Renal pelvis (tissue), 4 donors: ENCODE measurements around the gene EFR3B. TPM values are rescaled to one million over a fixed set of nuclear protein-coding genes. Genes with fewer than 3 reads are reported as not detected.

Experiments used
- DNase-seq: peaks from one replicate; pipeline ENCODE4 v3.0.0-alpha.2; 2013
- polyA plus RNA-seq, 3 donors: library from polyadenylated mRNA; unstranded; fragments of 120-200 nt; gene quantifications; one replicate each; pipeline ENCODE4 v1.2.1, GENCODE V29; 2013; ENCODE audit not compliant: insufficient read length in 3 of 3

The EFR3B gene
- polyA plus RNA-seq, 3 donors, result 6.7 to 8.6 (median 8.2) TPM

- DNase-seq, result no peak
Observed at GRCh38 chr2:25187729-25188350, 146.0 kb downstream of the EFR3B start.

DNA sequence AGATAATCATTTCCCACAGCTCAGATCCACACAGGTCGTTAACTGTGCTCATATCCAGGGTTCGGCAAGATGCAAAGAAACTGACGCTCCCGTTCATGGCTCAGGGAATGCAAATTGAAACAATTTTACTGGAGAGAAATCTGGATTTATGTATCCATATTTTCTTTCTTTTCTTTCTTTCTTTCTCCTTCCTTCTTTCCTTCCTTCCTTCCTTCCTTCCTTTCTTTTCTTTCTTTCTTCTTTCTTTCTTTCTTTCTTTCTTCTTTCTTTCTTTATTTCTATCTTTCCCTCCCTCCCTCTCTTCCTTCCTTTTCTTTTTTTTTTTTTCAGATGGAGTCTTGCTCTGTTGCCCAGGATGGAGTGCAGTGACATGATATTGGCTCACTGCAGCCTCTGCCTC is 146.5 kb downstream of the EFR3B start:
- DNase-seq, result no peak

GRCh38 chr2:25190536-25190935 is 148.7 kb downstream of the EFR3B start:
- no peak for DNase-seq

GRCh38 chr2:25194576-25195122 is 152.8 kb downstream of the EFR3B start:
- no peak for DNase-seq

GRCh38 chr2:25197336-25198208 is 155.7 kb downstream of the EFR3B start:
- no peak for DNase-seq

GRCh38 chr2:25198209-25198525 is 156.3 kb downstream of the EFR3B start:
- DNase-seq, result no peak

DNA sequence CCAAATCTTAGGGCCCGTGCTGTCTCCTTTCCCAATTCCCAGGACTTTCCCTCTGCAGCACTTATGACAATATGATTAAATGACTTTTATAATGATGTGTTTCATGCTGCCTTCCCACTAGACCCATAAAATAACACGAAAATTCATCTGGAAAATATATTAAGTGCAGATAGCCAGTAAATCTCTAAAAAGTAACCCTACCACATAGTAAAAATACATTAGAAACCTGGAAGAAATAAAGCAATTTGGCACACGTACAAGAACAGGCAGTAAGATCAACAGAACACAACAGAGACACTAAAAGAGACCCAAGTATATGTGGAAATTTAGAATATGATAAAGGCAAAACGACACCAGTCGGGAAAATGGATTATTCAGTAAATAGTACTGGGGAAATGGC is 156.7 kb downstream of the EFR3B start:
- DNase-seq, result no peak

DNA sequence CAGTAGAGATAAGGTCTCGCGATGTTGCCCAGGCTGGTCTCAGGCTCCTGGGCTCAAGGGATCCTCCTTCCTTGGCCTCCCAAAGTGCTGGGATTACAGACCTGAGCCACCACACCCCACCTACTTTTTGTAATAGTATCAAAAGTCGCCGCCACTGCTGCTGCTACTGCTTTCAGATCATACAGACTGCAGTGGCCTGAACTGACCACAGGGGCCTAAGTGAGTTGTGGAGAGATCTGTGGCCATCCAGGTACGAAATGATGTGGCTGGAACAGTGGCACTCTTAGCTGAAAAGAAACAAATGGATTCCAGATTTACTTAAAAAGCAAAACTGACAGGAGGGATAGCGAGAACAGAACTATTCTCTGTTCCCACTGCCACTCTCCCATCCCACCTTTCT is 159.4 kb downstream of the EFR3B start:
- DNase-seq, result no peak

- DNase-seq, result no peak
Observed at GRCh38 chr2:25201794-25202193, 159.9 kb downstream of the EFR3B start.

DNA sequence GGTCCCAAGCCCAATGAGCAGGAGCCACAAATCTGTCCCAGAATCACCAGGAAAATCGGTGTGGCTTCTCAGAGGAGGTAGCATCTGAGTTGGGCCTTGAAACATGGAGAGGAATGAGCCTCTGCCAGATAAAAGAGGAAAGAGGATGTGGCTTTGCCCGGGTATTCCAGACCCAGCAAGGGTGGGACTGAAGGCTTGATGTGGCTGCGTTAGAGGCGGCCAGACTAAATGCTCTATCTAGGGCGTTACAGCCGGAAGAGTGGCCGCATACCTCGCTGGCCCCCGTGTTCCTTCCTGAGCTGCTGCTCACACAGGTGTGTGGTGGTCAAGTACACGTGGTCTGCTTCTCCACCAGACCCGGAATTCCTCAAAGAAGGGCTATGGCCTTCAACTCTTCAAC is 160.4 kb downstream of the EFR3B start:
- DNase-seq, result no peak

GRCh38 chr2:25204190-25204838 is 162.4 kb downstream of the EFR3B start:
- no peak for DNase-seq

GRCh38 chr2:25207078-25207545 is 165.2 kb downstream of the EFR3B start:
- DNase-seq, result no peak

Other genes starting within 250 kb of the EFR3B start
- 10 to 100 TPM; 34.4 to 44.7 (median 35.7) TPM for gene PTRHD1, start 248.7 kb upstream of the EFR3B start, polyA plus RNA-seq
- 10 to 100 TPM; 17.8 to 20.9 (median 19.8) TPM for gene CENPO, start 248.7 kb upstream of the EFR3B start, polyA plus RNA-seq
- 10 to 100 TPM; 19.4 to 26.6 (median 20.2) TPM for gene ADCY3, start 121.8 kb upstream of the EFR3B start, polyA plus RNA-seq
- gene DNAJC27, start 70.1 kb upstream of the EFR3B start, polyA plus RNA-seq, result 10 to 100 TPM in 1 of 3 donors, 1 to 10 TPM in 2; 8.0 to 10.3 (median 9.4) TPM
- gene POMC, start 126.5 kb downstream of the EFR3B start, polyA plus RNA-seq, result 10 to 100 TPM in 1 of 3 donors, 1 to 10 TPM in 2; 8.0 to 17.6 (median 8.3) TPM